Mesothelial cell of epicardium (in vitro differentiated cells): ENCODE results near the gene TGFA. TPM values are rescaled to one million over a fixed set of nuclear protein-coding genes. Genes with fewer than 3 reads are reported as not detected.

Experiments used
- DNase-seq, 2 experiments: peaks; one replicate each; pipeline ENCODE4 v3.0.0; 2021; ENCODE audit warnings: low spot score in 2 of 2; ENCODE audit not compliant: unreplicated experiment in 2 of 2
- H3K27ac Mint-ChIP-seq: 2 replicates; pipeline ENCODE4 v1.8.0; 2021; ENCODE audit warnings: mixed read lengths
- H3K27me3 Mint-ChIP-seq: 2 replicates; pipeline ENCODE4 v1.8.0; 2021; ENCODE audit warnings: low read depth, mixed read lengths
- H3K36me3 Mint-ChIP-seq: 2 replicates; pipeline ENCODE4 v1.8.0; 2021; ENCODE audit warnings: mixed read lengths
- H3K4me1 Mint-ChIP-seq: 2 replicates; pipeline ENCODE4 v1.8.0; 2021; ENCODE audit warnings: mixed read lengths
- H3K4me3 Mint-ChIP-seq: 2 replicates; pipeline ENCODE4 v1.8.0; 2021; ENCODE audit warnings: mild to moderate bottlenecking, moderate library complexity, mixed read lengths
- H3K9me3 Mint-ChIP-seq: 2 replicates; pipeline ENCODE4 v1.8.0; 2021; ENCODE audit warnings: mixed read lengths
- CTCF ChIP-seq: fragments of 200-600 bp; sonication (generic); IDR thresholded peaks from one replicate; pipeline ENCODE4 v1.5.0; 2021; ENCODE audit warnings: antibody characterized with exemption; ENCODE audit not compliant: unreplicated experiment
- total RNA-seq: library from RNA; stranded (reverse); gene quantifications from 3 replicates; pipeline ENCODE4 v1.2.1, GENCODE V29; 2021

Gene TGFA
- total RNA-seq, 1 donor from 2014 or later: 0.96 TPM

- peaks cover 14% of the 10 kb centered on the region for H3K4me1 Mint-ChIP-seq
- H3K27ac Mint-ChIP-seq: no peak overlapping the region
- no peaks in the 10 kb centered on the region for H3K36me3 Mint-ChIP-seq
- TF ChIP-seq CTCF: no peak
- no peak overlapping the region for H3K4me3 Mint-ChIP-seq
- peaks cover 21% of the 10 kb centered on the region for H3K27me3 Mint-ChIP-seq
- no peaks in the 10 kb centered on the region for H3K9me3 Mint-ChIP-seq
- DNase-seq: no peak
Observed at GRCh38 chr2:70518557-70518956, 35.1 kb downstream of the TGFA start.

GRCh38 chr2:70517804-70518203, 35.8 kb downstream of the TGFA start:
- Mint-ChIP-seq H3K27me3 (peaks cover 18% of the 10 kb centered on the region), H3K27ac (no peak overlapping the region), H3K4me3 (no peak overlapping the region), H3K4me1 (peaks cover 14% of the 10 kb centered on the region), H3K9me3 (no peaks in the 10 kb centered on the region), H3K36me3 (no peaks in the 10 kb centered on the region)
- no peak for DNase-seq
- no peak for TF ChIP-seq CTCF

GRCh38 chr2:70516596-70516995, 37.0 kb downstream of the TGFA start:
- no peaks in the 10 kb centered on the region for H3K36me3 Mint-ChIP-seq
- no peak overlapping the region for H3K4me3 Mint-ChIP-seq
- peaks cover 14% of the 10 kb centered on the region for H3K27me3 Mint-ChIP-seq
- no peak for DNase-seq
- H3K27ac Mint-ChIP-seq: no peak overlapping the region
- no peak for TF ChIP-seq CTCF
- peaks cover 14% of the 10 kb centered on the region for H3K4me1 Mint-ChIP-seq
- no peaks in the 10 kb centered on the region for H3K9me3 Mint-ChIP-seq

GRCh38 chr2:70515938-70516337, 37.7 kb downstream of the TGFA start:
- Mint-ChIP-seq H3K36me3 (no peaks in the 10 kb centered on the region), H3K4me1 (peaks cover 12% of the 10 kb centered on the region), H3K4me3 (no peak overlapping the region), H3K27ac (no peak overlapping the region), H3K9me3 (no peaks in the 10 kb centered on the region), H3K27me3 (peaks cover 12% of the 10 kb centered on the region)
- no peak for DNase-seq
- no peak for TF ChIP-seq CTCF

GRCh38 chr2:70514612-70515055, 39.0 kb downstream of the TGFA start:
- peak; percentile 34 to 48 for DNase-seq
- peaks cover 10% of the 10 kb centered on the region for H3K4me1 Mint-ChIP-seq
- no peak for TF ChIP-seq CTCF

GRCh38 chr2:70513738-70514137, 39.9 kb downstream of the TGFA start:
- Mint-ChIP-seq H3K9me3 (no peaks in the 10 kb centered on the region), H3K4me1 (peaks cover 15% of the 10 kb centered on the region), H3K27ac (no peak overlapping the region), H3K27me3 (peaks cover 14% of the 10 kb centered on the region), H3K36me3 (no peaks in the 10 kb centered on the region), H3K4me3 (no peak overlapping the region)
- DNase-seq: no peak
- TF ChIP-seq CTCF: no peak

More at GRCh38 chr2:70514612-70515055, 39.0 kb downstream of the TGFA start:
- Mint-ChIP-seq H3K27me3 (peaks cover 15% of the 10 kb centered on the region), H3K4me3 (no peak overlapping the region), H3K36me3 (no peaks in the 10 kb centered on the region), H3K27ac (no peak overlapping the region), H3K9me3 (no peaks in the 10 kb centered on the region)
